GM18507 (cell line): ENCODE data around the gene MPST.
"Not testable (repeated sequence)": the region's sequence is repeated elsewhere in the genome, so short reads cannot be mapped to it uniquely, and the experiment has no call there.

Source experiments
- DNase-seq: peaks from one replicate; pipeline ENCODE4 v3.0.0; 2011; ENCODE audit warnings: low read depth; ENCODE audit not compliant: insufficient read length; ENCODE audit errors: extremely low spot score
- FAIRE-seq: peaks from 2 replicates; lab custom pipeline; 2011; peaks lifted over from hg19 to GRCh38; lab: Jason Lieb, UNC

MPST gene

GRCh38 chr22:37071850-37072592 lies 52.5 kb downstream of the MPST start:
- not testable (repeated sequence) for FAIRE-seq, DNase-seq

GRCh38 chr22:37072673-37073072 lies 53.1 kb downstream of the MPST start:
- DNase-seq: no peak
- no peak for FAIRE-seq

GRCh38 chr22:37074537-37074936 lies 55.0 kb downstream of the MPST start:
- FAIRE-seq: no peak
- DNase-seq: no peak

- FAIRE-seq: no peak
- DNase-seq: no peak
Measured at GRCh38 chr22:37075046-37075445, 55.5 kb downstream of the MPST start.

GRCh38 chr22:37075822-37076433 lies 56.4 kb downstream of the MPST start:
- DNase-seq: no peak
- no peak for FAIRE-seq

GRCh38 chr22:37077802-37078448 lies 58.4 kb downstream of the MPST start:
- FAIRE-seq: peak; percentile 74
- peak; percentile 84 for DNase-seq

- FAIRE-seq (no peak), DNase-seq (no peak)
Measured at GRCh38 chr22:37079158-37079557, 59.6 kb downstream of the MPST start.
